ENCODE data around the gene PMEPA1. TPM values are rescaled to one million over a fixed set of nuclear protein-coding genes. Genes with fewer than 3 reads are reported as not detected.

The PMEPA1 gene
- total RNA-seq, 1 donor from 2014 or later, result 26.9 TPM

DNA sequence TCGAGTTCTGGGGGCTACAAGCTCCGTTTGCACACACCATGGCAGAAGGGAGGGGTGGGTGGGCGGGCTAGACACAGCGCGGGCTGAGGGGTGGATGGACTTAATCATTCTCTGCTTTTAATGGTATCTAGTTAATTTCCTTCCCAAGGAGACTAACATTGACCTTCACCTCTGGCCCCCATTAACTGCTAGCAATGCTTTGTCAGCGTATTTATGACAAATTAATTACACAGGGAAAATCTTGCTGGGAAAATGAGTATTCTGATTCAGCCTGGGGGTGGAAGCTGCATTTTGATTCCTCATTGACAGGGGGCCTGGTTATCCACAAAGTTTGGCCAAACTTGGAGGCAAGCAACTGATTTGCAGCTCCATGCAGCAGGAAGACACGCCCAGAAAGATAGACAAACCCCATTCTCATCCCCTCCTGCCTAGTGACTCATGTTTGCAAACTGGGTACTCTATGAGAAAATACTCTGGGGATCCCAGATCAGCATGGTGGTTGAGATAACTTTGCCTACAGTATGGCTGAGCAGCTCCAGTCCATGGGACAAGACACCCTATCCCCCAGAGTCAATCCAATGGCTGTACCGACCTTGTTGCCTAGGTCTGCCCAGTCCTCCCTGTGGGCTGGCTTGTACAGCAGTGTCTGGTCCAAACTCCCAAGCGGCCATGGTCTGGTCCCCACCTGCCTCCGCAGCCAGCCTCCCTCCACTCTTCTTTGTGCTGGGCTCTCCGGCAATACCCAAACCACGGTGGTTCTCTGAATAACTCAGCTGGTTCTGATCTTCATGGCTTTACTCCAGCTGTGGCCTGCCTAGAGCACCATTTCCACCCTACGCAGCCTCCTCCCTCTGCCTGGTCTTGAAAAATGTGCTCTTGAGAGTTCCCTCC is 109.2 kb downstream of the PMEPA1 start:
- H3K9me3 ChIP-seq, result no peaks in the 10 kb centered on the region
- no peak overlapping the region for H3K4me3 ChIP-seq
- H3K36me3 ChIP-seq, result no peaks in the 10 kb centered on the region
- no peak overlapping the region for H3K27ac ChIP-seq
- intact Hi-C loops (cut with DNase I), result loop anchor here (10.0 kb wide), 1 partner anchor 604 kb away; no protein-coding TSS in a partner anchor
- peaks cover 8% of the 10 kb centered on the region for H3K4me1 ChIP-seq
- TF ChIP-seq, protein P1, sequence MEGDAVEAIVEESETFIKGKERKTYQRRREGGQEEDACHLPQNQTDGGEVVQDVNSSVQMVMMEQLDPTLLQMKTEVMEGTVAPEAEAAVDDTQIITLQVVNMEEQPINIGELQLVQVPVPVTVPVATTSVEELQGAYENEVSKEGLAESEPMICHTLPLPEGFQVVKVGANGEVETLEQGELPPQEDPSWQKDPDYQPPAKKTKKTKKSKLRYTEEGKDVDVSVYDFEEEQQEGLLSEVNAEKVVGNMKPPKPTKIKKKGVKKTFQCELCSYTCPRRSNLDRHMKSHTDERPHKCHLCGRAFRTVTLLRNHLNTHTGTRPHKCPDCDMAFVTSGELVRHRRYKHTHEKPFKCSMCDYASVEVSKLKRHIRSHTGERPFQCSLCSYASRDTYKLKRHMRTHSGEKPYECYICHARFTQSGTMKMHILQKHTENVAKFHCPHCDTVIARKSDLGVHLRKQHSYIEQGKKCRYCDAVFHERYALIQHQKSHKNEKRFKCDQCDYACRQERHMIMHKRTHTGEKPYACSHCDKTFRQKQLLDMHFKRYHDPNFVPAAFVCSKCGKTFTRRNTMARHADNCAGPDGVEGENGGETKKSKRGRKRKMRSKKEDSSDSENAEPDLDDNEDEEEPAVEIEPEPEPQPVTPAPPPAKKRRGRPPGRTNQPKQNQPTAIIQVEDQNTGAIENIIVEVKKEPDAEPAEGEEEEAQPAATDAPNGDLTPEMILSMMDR (IDR thresholded peaks at IDR 0.05), result no peak
- ATAC-seq (no peak), DNase-seq (peak; percentile 13)
- no peaks in the 10 kb centered on the region for H3K27me3 ChIP-seq (ENCODE audit: low read depth)

DNA sequence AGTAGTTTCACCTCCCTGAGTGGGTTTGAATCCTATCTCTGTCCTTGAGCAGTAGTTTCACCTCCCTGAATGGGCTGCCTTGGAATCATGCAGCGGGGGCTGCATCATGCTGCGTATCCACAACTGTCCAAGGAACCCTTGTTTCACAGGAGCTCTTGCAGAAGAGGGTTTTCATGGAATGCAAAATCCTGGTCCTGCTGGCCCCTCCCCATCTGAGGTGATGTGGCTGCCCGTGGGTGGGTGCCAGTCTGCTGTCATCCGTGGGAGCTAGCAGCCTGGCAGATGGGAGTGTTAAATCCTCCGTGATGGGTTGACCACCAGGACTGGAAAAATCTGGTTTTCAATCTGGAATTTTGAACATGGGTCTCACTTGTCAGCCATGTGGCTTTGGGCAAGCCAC is 111.3 kb downstream of the PMEPA1 start:
- ATAC-seq (no peak), DNase-seq (peak; percentile 15)
- no peak overlapping the region for H3K27ac ChIP-seq
- no peak overlapping the region for H3K4me3 ChIP-seq
- no peaks in the 10 kb centered on the region for H3K9me3 ChIP-seq
- no peaks in the 10 kb centered on the region for H3K27me3 ChIP-seq (ENCODE audit: low read depth)
- intact Hi-C loops (cut with DNase I), result no loop called here
- H3K4me1 ChIP-seq, result peaks cover 8% of the 10 kb centered on the region
- no peaks in the 10 kb centered on the region for H3K36me3 ChIP-seq
- TF ChIP-seq, protein P1 (IDR thresholded peaks at IDR 0.05), result no peak

Other genes starting within 250 kb of the PMEPA1 start
- not detected for gene CTCFL, start 184.9 kb downstream of the PMEPA1 start, total RNA-seq
- not detected for gene PCK1, start 148.9 kb downstream of the PMEPA1 start, total RNA-seq
- gene ZBP1, start 89.6 kb downstream of the PMEPA1 start, total RNA-seq, result 5.8 TPM

All from lower lobe of right lung (tissue), 2 donors.